Panc1 (cell line): ENCODE measurements around the gene AP1G2.

Source experiments
- POLR2AphosphoS5 ChIP-seq: IDR thresholded peaks from 2 replicates; pipeline ENCODE4 v1.6.1; 2012; ENCODE audit warnings: mild to moderate bottlenecking, low read depth, low read length, moderate library complexity
- TF ChIP-seq, protein P1 (sequence below): fragments of 450-650 bp; IDR thresholded peaks from 2 replicates; pipeline ENCODE4 v1.5.1; 2017; ENCODE audit warnings: mild to moderate bottlenecking
- TF ChIP-seq, protein P2 (sequence below), 2 experiments: IDR thresholded peaks; 2 replicates each; pipeline ENCODE4 v1.6.1; 2011 to 2012; ENCODE audit warnings: low read depth in 2 of 2, control low read depth in 1 of 2, low read length in 1 of 2, mild to moderate bottlenecking in 1 of 2, moderate library complexity in 1 of 2; ENCODE audit not compliant: insufficient read depth in 1 of 2

DNA sequence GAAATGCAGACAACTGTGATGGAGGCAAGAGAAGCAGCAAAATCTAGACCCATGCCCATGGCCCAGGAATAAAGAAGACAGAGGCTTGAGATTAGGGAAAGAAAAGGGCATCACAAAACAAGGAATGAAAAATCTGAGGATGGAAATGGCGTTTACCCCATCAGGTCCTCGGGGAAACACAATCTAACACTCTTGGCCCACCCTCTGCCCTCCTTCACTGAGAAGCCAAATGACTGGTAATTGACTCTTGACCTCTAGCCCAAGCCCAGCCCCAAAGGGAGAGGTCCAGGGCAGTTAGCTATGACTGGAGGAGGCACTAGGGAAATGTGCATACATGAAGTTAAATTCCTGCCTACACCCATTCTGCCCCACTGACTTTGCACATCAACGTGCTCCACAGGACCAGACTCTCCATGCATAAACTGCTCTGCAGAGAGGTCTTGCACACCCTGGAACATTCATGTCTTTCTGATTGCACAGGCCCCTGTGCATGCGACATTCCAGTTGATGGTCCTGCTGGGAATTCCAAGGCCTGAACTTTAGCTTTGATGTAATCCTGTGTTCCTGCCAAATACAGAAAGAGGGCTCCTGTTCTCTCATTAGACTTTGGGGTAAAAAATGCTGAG is 21.7 kb downstream of the AP1G2 start:
- TF ChIP-seq, protein P1, sequence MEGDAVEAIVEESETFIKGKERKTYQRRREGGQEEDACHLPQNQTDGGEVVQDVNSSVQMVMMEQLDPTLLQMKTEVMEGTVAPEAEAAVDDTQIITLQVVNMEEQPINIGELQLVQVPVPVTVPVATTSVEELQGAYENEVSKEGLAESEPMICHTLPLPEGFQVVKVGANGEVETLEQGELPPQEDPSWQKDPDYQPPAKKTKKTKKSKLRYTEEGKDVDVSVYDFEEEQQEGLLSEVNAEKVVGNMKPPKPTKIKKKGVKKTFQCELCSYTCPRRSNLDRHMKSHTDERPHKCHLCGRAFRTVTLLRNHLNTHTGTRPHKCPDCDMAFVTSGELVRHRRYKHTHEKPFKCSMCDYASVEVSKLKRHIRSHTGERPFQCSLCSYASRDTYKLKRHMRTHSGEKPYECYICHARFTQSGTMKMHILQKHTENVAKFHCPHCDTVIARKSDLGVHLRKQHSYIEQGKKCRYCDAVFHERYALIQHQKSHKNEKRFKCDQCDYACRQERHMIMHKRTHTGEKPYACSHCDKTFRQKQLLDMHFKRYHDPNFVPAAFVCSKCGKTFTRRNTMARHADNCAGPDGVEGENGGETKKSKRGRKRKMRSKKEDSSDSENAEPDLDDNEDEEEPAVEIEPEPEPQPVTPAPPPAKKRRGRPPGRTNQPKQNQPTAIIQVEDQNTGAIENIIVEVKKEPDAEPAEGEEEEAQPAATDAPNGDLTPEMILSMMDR = no peak
- TF ChIP-seq POLR2AphosphoS5 = no peak
- TF ChIP-seq, protein P2, sequence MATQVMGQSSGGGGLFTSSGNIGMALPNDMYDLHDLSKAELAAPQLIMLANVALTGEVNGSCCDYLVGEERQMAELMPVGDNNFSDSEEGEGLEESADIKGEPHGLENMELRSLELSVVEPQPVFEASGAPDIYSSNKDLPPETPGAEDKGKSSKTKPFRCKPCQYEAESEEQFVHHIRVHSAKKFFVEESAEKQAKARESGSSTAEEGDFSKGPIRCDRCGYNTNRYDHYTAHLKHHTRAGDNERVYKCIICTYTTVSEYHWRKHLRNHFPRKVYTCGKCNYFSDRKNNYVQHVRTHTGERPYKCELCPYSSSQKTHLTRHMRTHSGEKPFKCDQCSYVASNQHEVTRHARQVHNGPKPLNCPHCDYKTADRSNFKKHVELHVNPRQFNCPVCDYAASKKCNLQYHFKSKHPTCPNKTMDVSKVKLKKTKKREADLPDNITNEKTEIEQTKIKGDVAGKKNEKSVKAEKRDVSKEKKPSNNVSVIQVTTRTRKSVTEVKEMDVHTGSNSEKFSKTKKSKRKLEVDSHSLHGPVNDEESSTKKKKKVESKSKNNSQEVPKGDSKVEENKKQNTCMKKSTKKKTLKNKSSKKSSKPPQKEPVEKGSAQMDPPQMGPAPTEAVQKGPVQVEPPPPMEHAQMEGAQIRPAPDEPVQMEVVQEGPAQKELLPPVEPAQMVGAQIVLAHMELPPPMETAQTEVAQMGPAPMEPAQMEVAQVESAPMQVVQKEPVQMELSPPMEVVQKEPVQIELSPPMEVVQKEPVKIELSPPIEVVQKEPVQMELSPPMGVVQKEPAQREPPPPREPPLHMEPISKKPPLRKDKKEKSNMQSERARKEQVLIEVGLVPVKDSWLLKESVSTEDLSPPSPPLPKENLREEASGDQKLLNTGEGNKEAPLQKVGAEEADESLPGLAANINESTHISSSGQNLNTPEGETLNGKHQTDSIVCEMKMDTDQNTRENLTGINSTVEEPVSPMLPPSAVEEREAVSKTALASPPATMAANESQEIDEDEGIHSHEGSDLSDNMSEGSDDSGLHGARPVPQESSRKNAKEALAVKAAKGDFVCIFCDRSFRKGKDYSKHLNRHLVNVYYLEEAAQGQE (IDR thresholded peaks at IDR 0.05; ENCODE audit: insufficient read depth in 1 of 2, low read depth in 2 of 2, low read length in 1 of 2) = no peak
